GM19395 (cell line): ENCODE results near the gene FIBCD1.
"Not testable (repeated sequence)": the region's sequence is repeated elsewhere in the genome, so short reads cannot be mapped to it uniquely, and the experiment has no call there.

Source experiments
- ATAC-seq: cut with Tn5 transposase; IDR thresholded peaks from one replicate; pipeline ENCODE4 v1.9.1; 2021; ENCODE audit warnings: mild to moderate bottlenecking, moderate library complexity; ENCODE audit not compliant: unreplicated experiment

FIBCD1 gene

GRCh38 chr9:130910670-130911069, 28.4 kb downstream of the FIBCD1 start:
- not testable (repeated sequence) for ATAC-seq

GRCh38 chr9:130910041-130910440, 29.0 kb downstream of the FIBCD1 start:
- ATAC-seq = not testable (repeated sequence)

DNA sequence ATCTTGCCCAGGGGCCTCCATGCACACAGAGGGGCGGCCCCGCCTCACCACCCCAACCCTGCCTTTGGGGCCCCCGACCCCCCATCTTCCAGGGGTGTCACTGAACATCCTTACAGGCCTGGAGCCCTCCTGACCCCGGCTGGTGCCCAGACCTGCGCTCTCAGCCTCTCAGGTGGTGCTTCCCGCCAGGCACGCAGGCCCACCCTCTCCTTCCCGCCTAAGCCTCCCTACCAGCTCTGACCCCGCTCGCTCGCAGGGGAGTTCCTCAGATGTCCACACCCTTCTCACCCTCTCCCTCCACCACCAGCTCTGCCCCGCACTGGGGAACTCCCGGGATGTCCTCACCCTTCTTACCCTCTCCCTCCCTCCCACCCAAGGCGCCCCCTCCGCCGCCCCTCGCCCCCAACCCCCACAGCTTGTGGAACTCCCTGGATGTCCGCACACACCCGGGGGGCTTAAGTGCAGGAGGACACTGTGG, 30.1 kb downstream of the FIBCD1 start:
- ATAC-seq = no peak

- no peak for ATAC-seq
These were observed 30.7 kb downstream of the FIBCD1 start for GRCh38 chr9:130908146-130908877.

GRCh38 chr9:130906735-130907416, 32.2 kb downstream of the FIBCD1 start:
- no peak for ATAC-seq

DNA sequence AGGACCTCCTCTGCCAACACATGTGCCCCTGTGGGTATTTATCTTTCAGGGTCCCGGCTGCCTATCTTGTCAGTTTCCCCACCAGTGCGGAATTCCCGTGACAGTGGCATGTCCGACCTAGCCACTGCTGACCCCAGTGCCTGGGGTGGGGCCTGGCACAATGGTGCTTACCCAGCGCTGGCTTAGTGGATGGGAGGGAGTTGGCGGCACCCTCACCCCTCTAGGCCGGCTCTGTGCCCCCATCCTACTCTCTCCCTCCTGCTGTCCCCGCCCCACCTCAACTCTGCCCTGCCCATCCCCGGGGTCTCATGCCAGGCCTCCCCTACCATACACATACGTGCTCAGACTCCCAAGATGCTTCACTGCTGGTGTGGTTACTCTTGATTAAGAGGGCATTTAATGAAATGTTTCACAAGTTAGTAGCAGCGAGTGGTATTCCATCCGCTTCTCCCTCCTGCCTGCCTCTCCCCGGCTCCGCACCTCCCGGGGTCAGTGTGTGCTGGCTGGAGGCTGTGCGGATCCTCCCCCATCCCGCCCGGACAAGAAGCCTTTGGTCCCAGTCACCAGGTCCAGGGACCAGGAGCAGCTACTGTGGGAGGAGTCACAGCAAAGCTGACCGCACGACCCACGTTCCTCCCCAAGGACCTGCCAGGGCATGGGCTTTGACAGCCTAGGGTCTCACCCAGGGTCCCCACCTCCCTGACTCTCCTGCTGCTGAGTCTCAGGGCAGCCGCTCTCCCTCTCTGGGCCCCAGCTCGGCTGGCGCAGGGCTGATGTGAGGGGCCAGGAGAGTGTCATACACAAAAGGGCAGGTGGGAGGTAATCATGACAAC, 32.9 kb downstream of the FIBCD1 start:
- ATAC-seq = no peak

GRCh38 chr9:130905125-130905901, 33.7 kb downstream of the FIBCD1 start:
- ATAC-seq = no peak

DNA sequence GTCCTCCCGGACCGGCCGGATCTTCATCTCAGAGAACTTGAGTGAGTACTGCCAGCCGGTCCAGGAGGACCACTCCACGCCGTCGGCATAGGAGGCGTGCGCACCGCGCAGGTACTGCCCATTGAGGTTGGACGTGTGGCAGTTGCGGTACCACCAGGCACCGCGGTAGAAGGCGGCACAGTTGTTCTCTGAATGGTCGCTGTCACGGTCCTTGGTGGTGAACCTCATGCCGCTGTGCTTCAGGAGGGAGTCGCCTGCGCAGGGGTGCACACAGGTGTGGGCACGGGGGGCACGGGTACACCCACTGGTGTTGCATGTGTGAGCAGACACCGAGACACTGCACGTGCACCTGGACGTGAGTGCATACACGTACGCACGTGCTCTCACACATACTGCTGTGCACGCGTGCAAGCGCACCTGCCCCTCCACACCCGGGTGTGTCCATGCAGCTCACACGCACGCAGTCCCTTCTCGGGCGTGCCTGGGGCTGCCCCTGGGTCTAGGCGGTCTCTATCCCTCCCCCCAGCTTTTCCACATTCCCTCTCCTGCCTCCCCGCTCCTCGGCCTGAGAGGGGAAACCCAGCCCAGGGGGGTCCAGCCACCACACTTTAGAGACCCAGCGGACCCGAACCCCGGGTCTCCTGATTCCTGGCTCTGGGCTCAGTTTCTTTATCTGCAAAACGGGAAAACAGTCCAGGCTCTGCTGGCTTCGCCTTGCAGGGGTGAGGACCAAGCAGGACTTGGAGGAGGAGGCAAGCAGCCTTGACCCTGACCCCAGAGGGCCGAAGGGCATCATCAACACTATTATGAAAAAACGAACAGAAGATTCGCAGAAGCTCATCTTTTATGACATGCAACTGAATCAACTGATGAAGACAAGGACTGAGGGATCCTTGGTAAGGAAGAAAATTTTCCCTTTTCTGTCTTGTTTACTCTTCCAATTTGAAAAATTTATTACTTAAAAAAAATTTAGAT, 34.7 kb downstream of the FIBCD1 start:
- ATAC-seq = no peak

DNA sequence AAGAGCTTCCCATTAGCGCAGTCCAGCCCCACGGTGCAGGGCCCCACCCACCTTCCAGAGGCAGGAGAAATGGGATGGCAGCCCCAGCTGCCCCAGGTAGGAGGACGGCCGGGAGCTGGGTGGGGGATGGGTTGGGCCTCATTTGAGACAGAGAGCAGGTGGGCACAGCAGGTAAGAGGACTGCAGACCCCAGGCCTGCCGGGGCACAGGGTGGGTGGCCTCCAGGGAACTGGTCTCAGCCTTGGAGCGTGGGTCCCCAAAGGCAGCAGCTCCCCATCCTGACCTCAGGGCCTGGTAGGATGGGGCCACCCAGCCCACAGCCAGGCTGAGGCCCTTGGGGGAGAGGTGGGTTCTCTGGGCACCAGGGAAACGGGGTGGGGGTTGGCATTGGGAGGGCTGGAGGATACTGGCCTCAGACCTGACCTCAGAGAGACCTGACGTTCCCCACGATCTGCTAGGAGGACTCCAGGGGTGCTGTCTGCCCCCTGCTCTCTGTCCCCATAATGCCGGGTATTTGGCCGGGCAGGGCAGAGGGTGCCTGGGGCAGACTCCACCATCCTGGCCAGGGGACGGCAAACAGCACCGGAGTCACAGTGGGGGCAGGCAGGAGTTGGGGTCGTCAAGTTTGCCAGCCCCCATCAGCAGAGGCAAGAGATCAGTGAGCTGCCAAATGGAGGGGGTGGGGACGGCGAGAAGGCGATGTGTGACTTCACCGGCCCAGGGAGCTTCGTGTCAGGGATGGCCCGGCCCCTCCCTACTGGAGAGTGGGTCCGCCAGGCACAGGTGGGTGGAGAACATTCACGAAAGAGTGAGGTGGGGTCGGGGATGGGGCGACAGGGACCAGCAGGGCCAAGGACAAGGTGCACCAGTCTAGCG, 35.6 kb downstream of the FIBCD1 start:
- ATAC-seq = no peak

DNA sequence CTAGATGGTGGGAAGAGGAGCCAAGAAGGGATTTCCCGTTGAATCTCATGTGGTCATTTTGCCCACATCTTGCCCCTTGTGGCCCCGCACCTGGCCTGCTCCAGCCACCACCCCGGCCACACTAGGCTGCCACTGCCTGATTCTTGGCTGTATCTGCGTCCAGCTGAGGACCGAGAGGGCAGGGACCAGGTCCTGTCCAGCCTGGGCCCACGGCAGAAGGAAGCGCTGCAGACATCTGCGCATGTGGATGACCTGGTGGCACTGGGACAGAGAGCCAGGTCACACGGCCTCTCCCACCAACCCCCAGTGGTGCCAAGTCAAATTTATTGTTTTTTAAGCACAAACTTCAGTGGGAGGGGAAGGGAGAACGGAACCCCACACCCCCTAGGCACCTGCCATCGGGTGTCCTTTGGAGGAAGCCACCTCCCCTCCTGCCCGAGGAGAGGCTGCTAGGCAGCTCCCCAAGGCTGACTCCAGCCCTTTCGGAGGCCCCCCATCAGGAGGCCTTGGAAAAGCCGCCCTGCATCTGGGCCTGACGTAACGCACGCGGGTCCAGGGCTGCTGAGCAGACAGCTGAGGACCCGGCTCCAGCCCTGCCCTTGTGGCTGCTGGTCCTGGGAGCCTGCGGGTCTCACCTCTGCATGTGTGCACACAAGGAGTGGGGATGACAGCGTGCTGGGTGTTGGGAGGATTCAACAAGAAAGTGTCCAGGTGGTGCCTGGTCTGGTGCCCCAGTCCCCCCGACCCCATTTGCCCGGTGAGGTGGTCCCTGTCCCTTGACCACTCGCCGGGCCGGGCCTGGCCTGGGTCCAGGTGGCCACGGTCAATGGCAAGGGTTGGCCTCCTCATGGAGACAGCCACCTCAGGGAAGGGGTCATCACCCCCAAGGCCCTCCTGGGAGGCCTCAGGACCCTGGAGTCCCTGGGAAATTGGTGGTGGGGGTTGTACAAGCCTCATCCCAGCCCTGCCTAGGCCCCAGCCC, 36.6 kb downstream of the FIBCD1 start:
- no peak for ATAC-seq

DNA sequence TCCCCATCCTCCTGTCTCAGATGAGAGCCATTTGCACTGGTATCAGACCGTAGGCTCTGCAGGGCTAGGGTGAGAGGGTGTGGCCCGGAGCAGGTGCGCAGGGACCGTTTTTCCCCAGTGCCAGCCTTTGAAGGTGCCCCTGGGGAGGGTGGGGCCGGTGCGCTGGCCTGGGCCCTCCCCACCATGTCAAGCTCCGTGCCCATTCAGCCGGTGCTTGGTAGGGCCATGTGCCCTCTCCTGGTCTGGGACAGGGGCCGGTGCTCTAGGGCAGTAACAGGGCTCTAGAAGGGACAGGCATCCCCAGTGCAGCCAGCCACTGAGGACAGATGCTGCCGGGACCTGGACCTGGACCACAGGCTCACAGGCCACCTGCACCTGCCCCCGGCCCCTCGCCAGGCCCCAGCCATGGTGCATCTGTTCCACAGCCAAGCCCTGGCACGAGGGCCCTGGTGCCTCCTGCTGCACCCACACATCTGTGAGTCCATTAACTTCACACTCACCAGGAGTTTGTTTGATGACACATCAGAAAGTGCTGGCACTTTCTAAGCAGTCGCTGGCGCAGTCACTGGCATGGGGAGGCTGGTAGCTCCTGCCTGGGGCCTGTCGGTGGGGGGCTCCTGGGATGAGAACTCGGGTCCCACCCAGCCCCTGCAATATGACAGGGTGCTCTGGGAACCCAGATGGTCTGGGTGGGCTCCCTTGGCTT, 37.4 kb downstream of the FIBCD1 start:
- ATAC-seq = no peak

DNA sequence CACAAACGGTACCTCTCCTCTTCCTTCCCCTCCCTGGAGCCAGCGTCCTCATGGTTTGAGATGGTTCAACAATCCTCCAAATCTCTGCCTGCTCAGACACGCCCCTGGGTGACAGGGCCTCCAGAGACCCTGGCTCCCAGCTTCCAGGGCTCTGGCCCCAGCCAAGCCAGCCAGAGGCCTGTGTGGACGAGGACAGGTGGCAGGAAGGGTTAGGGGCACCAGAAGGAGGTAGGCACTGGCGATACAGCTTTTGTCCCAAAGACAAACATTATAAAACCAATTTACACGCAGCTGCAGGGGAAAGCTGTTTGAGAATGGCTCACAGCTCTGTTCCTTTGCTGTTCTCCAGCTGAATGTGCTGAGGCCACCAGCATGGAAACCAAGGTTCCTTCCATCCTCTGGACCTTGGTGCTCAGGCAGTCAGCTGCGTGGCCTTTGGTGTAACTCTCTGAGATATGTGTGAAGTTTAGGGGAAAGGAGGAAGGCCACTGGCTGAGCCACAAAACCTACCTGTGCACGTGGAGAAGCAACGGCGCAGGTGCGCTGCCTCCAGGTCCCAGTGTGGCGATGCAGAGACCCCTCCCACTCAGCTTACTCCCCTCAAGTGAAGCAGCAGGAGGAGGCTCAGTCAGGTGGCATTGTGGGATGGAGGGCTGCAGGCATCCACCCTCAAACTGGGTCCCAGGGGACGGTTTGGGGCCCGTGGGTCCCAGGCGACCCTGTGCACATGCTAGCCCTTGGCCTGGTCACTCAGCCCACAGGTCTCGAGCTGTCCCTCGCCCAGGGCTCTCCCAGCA, 38.1 kb downstream of the FIBCD1 start:
- ATAC-seq = no peak

- no peak for ATAC-seq
These were observed 39.8 kb downstream of the FIBCD1 start for GRCh38 chr9:130899051-130899748.

- ATAC-seq = no peak
These were observed 40.5 kb downstream of the FIBCD1 start for GRCh38 chr9:130898552-130898852.

GRCh38 chr9:130897848-130898551, 41.0 kb downstream of the FIBCD1 start:
- no peak for ATAC-seq
